NB4 (cell line): ENCODE data around the gene GNG7.

Experiments used
- CTCF ChIP-seq: IDR thresholded peaks from one replicate; pipeline ENCODE4 v1.5.1; 2012; ENCODE audit warnings: low read depth, low read length
- MAX ChIP-seq: IDR thresholded peaks from 2 replicates; pipeline ENCODE4 v1.6.1; 2011; ENCODE audit warnings: low read depth, low read length
- MYC ChIP-seq: IDR thresholded peaks from 2 replicates; pipeline ENCODE4 v1.6.1; 2011; ENCODE audit warnings: low read depth, low read length
- POLR2A ChIP-seq: IDR thresholded peaks from 2 replicates; pipeline ENCODE4 v1.6.1; 2011; ENCODE audit warnings: mild to moderate bottlenecking; ENCODE audit not compliant: insufficient read length; ENCODE audit errors: extremely low read depth

DNA sequence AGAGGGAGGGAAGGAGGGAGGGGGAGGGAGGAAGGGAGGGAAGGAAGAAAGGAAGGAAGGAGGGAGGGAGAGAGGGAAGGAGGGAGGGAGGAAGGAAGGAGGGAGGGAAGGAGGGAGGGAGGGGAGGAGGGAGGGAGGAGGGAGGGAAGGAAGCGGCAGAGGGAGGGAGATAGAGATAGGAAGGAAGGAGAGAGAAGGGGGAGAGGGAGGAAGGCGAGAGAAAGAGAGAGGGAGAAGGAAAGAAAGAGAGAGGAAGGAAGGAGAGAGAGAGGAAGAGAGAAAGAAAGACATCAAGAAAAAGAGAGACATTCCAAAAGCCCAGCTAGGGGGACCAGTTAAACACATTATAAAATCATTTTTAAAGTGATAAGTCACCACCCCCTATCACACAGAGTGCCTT lies 62.5 kb downstream of the GNG7 start:
- TF ChIP-seq CTCF = no peak
- no peak for TF ChIP-seq POLR2A
- no peak for TF ChIP-seq MAX
- no peak for TF ChIP-seq MYC
